ENCODE measurements around the gene CLEC10A.

The CLEC10A gene

DNA sequence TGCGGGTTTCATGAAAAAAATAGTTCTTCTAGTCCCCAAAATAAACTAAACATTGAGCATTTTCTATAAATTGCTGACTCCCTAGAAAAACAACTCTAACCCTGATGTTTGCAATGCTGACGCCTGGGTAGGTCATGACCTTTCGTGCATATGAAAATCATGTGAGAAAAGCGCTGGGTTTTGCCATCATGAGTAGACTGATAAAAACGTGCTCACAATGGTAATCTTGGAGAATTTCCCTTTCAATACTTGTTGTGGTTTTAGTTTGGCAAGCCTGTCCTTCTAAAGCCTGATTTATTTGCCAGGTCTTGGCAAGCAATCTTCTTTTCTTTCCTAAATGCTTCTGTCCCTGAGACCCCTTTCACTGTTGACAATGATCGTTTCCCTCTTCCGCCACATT is 4.0 kb upstream of the CLEC10A start:
- TF ChIP-seq GATA3 (IDR thresholded peaks at IDR 0.05; ENCODE audit: low read depth, low read length) (no peak), GATA2 (IDR thresholded peaks at IDR 0.05; ENCODE audit: low read depth, low read length) (no peak)

DNA sequence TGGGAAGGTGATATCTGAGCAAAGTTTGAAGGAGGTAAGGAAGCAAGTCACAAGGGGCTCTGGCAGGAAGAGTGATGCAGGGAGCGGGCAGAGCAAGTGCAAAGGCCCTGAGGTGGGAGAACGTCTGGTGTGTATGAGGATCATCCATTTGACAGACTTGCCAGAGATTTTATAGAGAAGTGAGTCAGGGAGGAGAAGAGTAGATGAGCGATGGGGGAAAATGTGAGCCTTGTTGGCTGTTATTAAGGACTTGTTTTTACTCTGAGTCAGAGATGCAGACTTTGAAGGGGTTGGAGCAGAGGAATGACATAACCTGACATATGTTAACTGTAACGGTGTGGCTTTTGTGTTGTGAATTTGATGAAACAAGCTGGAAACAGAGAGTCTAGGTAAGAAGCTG is 3.5 kb upstream of the CLEC10A start:
- TF ChIP-seq GATA3 (IDR thresholded peaks at IDR 0.05; ENCODE audit: low read depth, low read length) (no peak), GATA2 (IDR thresholded peaks at IDR 0.05; ENCODE audit: low read depth, low read length) (no peak)

DNA sequence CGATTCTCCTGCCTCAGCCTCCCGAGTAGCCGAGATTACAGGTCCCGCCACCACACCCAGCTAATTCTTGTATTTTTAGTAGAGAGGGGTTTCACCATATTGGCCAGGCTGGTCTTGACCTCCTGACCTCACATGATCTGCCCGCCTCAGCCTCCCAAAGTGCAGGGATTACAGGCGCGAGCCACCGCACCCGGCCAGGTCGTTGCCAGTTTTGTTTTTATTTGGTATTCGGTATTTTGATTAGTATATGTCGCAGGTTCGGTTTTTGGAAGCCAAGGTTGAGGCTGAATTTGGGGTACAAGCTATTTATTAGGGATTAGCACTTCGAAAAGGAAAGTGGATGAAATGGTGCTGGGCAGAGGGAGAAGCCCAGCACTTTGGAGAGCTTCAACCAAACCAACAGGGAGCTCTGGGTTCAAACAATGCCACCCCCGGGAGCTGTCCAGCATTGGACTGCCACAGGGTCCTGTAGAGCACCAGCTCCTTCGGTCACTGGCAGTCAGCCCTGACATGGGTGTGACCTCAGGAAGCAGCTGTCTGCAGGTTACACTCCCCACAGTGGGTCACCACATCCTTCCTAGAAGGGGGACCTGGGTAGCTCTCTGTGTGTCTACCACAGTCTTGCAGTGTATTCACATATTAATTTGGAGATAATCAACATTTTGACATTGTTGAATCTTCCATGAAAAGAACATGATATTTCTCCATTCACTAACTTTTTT is 1.5 kb upstream of the CLEC10A start:
- TF ChIP-seq GATA3 (IDR thresholded peaks at IDR 0.05; ENCODE audit: low read depth, low read length) = no peak
- no peak for TF ChIP-seq GATA2 (IDR thresholded peaks at IDR 0.05; ENCODE audit: low read depth, low read length)

GRCh38 chr17:7080456-7081041 is 498 bp upstream of the CLEC10A start:
- TF ChIP-seq GATA2 (IDR thresholded peaks at IDR 0.05; ENCODE audit: low read depth, low read length) (no peak), GATA3 (IDR thresholded peaks at IDR 0.05; ENCODE audit: low read depth, low read length) (no peak)

DNA sequence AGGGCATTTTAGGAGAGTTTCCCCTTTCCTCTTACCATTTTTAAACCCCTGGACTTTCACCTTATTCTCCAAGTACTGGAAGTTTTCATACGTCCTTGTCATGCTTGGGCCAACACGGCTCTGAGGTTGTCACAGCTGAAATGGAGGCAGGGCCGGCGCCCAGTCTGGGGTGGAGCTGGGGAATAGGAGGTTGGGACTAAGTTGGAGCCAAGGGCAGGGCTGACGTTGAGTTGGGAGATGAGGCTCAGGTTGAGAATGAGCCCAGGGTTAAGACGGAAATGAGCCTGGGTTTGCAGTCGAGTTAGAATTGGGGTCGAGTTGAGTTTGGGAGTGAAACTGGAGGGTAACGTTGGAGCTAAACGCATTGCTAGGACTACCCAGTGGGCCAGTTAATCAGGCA is 1.3 kb downstream of the CLEC10A start:
- TF ChIP-seq GATA2 (IDR thresholded peaks at IDR 0.05; ENCODE audit: low read depth, low read length) (no peak), GATA3 (IDR thresholded peaks at IDR 0.05; ENCODE audit: low read depth, low read length) (no peak)

DNA sequence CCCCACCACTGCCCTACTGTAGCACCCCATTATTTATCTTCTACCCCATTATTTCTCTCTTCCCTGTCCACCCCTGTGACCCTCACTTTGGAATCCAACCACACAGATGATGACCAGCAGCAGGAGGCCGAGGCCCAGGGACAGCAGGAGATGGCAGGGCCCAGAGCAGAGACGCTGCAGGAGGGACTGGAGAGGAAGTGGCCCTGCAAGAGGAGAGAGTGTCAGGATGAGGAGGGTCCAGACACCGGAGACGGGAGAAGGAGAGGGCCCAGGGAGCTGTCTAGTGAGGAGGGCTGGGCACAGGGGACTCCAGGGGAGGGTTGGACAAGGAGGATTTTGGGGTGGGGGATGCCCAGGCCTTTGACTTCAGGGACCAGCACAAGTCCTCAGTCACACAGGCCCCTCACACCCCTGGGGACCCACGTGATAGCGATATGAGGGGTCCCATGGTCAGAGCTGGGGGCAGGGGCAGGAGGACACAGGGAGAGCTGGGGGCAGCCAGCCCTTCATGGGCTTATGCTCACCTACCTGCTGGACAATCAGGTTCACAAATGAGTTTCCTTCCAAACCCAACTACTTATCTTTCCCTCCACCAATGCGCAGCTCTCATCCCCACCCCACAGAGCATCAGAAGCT is 2.0 kb downstream of the CLEC10A start:
- TF ChIP-seq GATA2 (IDR thresholded peaks at IDR 0.05; ENCODE audit: low read depth, low read length) = no peak
- no peak for TF ChIP-seq GATA3 (IDR thresholded peaks at IDR 0.05; ENCODE audit: low read depth, low read length)

DNA sequence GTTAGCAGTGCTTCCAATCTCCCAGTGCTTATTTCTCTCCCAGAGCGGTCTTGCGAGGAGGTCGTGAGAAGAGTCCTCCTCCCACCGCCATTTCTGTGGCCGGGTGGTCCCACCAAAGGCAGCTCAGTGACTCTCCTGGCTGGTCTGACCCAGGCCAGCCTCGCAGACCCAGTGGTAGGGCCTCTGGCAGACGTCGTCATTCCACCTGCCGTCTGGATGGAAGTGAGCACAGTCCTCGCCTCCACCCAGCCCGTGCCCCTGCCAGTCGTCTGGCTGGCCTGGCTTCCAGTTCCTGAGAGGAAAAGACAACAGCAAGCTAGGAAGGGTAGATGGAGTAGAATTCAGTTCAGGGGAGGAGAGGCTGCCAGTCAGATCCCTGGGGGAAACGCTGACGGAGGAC is 5.1 kb downstream of the CLEC10A start:
- TF ChIP-seq GATA2 (IDR thresholded peaks at IDR 0.05; ENCODE audit: low read depth, low read length) = no peak
- no peak for TF ChIP-seq GATA3 (IDR thresholded peaks at IDR 0.05; ENCODE audit: low read depth, low read length)

DNA sequence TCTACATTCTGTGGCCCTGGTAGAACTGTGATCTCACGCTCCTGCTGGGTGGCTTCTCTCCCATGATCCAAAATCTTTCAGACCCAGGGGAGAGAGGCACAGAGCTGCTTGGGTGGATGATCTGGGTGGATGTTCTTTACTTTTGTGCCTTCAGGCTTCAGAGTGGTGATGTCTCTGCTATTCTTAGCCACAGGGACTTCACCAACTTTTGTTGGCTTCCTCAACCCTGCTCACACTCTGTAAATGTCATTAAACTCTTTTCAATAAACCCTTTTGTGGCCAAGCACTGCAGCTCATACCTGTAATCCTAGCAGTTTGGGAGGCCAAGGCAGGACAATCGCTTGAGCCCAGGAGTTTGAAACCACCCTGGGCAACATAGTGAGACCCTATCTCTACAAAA is 7.6 kb downstream of the CLEC10A start:
- TF ChIP-seq GATA2 (IDR thresholded peaks at IDR 0.05; ENCODE audit: low read depth, low read length) = no peak
- no peak for TF ChIP-seq GATA3 (IDR thresholded peaks at IDR 0.05; ENCODE audit: low read depth, low read length)

GRCh38 chr17:7070712-7071111 is 9.3 kb downstream of the CLEC10A start:
- no peak for TF ChIP-seq GATA2 (IDR thresholded peaks at IDR 0.05; ENCODE audit: low read depth, low read length)
- TF ChIP-seq GATA3 (IDR thresholded peaks at IDR 0.05; ENCODE audit: low read depth, low read length) = no peak

- TF ChIP-seq GATA2 (IDR thresholded peaks at IDR 0.05; ENCODE audit: low read depth, low read length) (no peak), GATA3 (IDR thresholded peaks at IDR 0.05; ENCODE audit: low read depth, low read length) (no peak)
These were observed 11.8 kb downstream of the CLEC10A start for GRCh38 chr17:7068268-7068667.

GRCh38 chr17:7067198-7067597 is 12.9 kb downstream of the CLEC10A start:
- TF ChIP-seq GATA3 (IDR thresholded peaks at IDR 0.05; ENCODE audit: low read depth, low read length) (no peak), GATA2 (IDR thresholded peaks at IDR 0.05; ENCODE audit: low read depth, low read length) (no peak)

DNA sequence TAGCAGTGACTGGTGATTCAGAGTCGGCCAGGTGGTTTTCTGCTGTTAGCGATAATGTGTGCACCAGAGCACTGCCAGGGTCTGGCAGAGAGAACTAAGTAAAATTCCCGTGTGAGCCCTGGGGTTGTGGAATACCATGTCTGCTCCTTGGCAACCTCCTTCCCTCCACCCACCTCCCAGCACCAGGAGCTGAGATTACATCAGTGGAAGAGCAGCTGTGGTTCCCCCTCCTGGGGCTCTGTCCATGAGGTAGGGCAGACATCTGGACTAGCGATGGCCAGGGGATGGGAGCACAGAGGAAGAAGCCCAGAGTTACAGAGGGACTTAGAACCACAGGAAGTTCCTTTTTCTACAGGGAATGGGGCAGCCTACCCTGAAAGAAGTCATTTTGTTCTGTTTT is 15.8 kb downstream of the CLEC10A start:
- 0 out of 2 replicates have a peak, but pooled peaks have one; percentile 18 for TF ChIP-seq GATA2 (IDR thresholded peaks at IDR 0.05; ENCODE audit: low read depth, low read length)
- TF ChIP-seq GATA3 (IDR thresholded peaks at IDR 0.05; ENCODE audit: low read depth, low read length) = no peak

- TF ChIP-seq GATA2 (IDR thresholded peaks at IDR 0.05; ENCODE audit: low read depth, low read length) (no peak), GATA3 (IDR thresholded peaks at IDR 0.05; ENCODE audit: low read depth, low read length) (no peak)
These were observed 16.4 kb downstream of the CLEC10A start for GRCh38 chr17:7063518-7064094.

GRCh38 chr17:7060165-7060891 is 19.7 kb downstream of the CLEC10A start:
- TF ChIP-seq GATA3 (IDR thresholded peaks at IDR 0.05; ENCODE audit: low read depth, low read length) (no peak), GATA2 (IDR thresholded peaks at IDR 0.05; ENCODE audit: low read depth, low read length) (no peak)

All from SH-SY5Y (cell line).